ENCODE data around the gene NAA80. TPM values are rescaled to one million over a fixed set of nuclear protein-coding genes. Genes with fewer than 3 reads are reported as not detected.
A peak's percentile ranks its signal among the peaks of the same experiment; 100 is the strongest.
"Not testable (repeated sequence)": the region's sequence is repeated elsewhere in the genome, so short reads cannot be mapped to it uniquely, and the experiment has no call there.

Gene NAA80
- total RNA-seq, 1 donor from 2014 or later: 20.1 TPM

DNA sequence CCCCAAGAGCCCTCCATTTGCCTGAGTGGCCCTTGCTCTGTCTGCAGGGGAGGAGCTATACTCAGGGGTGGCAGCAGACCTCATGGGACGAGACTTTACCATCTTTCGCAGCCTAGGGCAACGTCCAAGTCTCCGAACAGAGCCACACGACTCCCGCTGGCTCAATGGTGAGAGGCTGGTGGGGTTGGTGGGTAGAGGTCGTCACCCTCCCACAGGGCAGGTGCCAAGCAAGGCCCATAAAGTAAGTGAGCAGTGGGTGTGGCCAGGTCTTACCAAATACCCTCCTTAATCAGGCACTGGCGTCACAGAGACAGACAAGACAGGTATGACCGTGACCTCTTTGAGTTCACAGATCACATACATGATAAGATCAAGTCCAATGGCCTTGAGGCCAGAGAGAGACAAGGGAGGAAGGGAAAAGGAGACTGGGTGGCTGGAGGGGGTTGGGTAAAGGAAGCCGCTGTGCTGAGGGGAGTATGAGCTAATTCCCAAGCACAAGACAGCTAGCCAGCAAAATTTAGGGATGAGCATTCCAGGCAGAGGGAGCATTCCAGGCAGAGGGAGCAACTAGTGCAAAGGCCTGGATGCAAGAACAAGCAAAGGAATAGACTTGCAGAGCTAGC, 27.8 kb downstream of the NAA80 start:
- DNase-seq (ENCODE audit: low read depth): no peak

DNA sequence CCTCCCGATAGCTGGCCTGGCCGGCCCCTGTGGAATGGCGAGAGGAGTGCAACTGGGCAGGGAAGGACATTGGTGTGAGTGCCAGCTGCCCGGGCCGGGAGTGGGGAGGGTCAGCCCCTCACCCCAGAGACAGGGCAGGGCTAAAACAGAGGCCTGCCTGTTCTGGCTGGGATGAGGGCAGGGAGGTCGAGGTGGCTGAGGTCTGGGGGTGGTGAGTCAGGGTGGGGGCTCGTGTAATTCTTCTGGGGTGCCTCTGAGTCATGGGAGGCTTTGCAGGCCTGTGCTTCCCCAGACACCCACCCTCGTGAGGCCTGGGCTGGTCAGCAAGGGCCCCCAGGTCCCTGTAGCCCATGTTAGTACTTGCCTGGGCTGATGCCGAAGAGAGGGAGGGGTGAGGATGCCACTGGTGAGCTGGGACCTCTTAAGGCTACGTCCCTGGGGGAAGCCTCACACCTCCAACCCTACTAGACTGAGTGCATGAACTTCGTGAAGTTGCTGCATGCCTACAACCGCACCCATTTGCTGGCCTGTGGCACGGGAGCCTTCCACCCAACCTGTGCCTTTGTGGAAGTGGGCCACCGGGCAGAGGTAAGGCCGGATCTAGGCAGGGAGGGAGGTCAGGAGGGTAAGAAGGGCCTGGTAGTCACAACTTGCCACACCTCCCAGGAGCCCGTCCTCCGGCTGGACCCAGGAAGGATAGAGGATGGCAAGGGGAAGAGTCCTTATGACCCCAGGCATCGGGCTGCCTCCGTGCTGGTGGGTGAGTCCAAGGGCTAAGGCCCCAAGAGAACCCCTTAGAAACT, 28.6 kb downstream of the NAA80 start:
- DNase-seq (ENCODE audit: low read depth): peak; percentile 51

DNA sequence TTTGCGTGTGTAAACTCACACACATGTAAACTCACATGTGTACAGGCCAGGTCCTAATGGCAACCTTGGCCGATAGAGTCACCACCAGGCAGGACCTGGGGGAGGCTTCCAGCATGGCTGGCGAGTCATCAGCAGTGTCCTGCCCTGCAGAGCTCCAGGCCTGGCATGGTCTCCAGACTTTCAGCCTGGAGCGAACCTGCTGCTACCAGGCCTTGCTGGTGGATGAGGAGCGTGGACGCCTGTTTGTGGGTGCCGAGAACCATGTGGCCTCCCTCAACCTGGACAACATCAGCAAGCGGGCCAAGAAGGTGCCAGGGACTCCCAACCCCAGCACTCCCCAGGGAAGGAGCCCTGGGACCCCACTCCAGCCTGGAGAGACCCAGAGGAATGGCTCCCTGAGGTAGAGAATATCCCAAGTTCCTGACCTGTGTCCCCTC, 29.2 kb downstream of the NAA80 start:
- peak; percentile 67 for DNase-seq (ENCODE audit: low read depth)

DNA sequence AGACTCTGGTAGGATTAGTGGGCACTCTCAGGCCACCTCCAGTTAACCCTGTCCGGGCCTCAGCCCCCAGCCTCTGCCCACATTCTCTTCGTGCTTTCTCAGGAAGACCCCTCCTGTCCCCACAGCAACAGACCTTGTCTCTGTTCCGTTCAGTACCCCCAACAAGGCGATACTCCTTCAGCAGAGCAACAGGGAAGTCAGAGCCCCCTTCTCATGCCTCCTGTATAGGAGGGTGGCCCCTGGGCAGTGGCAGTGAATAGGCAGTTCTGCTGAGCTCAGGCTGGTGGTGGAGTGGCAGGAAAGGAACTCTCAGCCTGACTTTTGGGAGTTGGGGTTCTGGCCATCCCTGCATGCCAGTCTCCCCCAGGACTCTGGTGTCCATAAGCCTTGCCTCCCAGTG, 29.7 kb downstream of the NAA80 start:
- DNase-seq (ENCODE audit: low read depth): no peak

DNA sequence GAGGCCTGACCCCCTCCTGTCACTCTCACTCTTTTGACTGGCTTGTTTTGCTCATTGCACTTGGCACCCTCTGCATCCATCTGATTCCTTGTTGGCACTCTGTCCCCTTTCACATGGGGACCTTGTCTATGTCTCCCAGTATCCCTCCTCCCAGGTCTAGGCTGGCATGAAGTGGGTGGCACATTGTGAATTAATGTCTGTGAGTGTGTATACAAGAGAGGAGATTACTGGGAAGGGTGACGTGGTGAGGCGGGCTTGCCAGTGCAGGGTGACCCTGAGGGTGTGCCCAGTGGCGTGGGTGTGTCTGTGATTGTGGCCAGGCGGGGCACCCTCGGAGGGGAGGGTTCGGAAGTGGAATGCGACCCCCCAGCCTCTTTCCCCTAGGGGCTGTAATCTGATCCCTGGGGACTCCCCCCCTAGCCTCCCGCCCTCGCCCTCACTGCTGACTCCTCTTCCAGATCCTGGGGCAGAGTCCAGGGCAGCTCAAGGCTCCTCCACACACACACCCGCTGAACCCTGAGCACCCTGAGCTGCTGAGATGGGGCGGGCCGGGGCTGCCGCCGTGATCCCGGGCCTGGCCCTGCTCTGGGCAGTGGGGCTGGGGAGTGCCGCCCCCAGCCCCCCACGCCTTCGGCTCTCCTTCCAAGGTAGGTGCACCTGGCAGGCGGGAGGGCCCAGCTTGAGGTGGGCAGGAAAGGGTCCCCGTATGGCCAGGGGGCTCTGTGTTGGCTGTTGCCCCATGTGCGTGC, 30.3 kb downstream of the NAA80 start, which contains the start of gene SEMA3B:
TSS of gene SEMA3B (plus strand) at position 445 of the 749 bp plus-strand sequence. CDS start at position 539, 94 bp downstream.
- DNase-seq (ENCODE audit: low read depth): peak; percentile 65

DNA sequence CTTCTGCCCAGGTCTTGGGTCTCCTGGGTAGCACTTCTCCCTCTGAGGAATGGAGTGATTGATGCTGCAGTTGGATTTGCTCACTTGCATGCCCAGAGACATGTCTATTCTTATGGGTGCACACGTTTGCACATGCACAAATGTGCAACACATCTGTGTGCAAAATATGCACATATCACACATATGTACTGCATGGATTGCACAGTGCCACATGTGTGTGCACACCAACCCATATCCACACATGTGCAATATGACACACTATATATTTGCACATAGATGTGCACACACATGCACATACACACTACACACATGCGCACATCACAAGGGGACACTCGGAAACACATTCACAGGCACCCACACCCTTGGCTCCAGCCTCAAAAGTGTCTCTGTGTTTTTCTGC, 30.9 kb downstream of the NAA80 start:
- DNase-seq (ENCODE audit: low read depth): no peak

DNA sequence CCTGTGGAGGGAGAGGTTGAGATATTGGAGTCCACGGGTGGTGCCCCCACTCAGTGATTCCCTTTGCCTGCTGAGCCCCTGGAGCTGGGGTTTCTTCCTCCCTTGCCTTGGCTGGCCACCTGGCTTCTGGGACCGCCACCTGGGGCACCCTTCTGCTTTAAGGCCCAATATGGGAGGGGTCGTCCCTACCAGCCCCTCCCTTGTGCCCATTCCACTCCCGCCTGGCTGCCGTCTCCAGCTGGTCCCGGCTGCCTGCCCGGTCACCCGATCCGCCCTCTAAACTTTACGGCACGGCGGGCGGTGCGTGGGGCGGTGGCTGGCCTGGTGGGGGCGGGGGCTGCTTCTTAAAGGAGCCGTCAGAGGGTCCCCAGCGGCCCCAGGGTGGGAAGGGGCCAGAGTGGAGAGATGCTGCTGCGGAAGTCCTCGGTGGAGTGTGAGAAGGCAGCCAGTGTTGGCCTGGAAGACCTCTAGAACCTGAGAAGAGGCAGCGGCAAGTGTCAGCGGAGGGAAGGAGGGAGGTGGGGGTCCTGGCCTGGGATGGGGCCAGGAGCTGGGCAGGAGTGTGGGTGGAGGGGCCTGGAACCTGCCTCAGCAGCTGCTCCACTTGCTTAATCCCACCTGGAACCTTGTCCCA, 31.8 kb downstream of the NAA80 start:
- DNase-seq (ENCODE audit: low read depth): peak; percentile 69

DNA sequence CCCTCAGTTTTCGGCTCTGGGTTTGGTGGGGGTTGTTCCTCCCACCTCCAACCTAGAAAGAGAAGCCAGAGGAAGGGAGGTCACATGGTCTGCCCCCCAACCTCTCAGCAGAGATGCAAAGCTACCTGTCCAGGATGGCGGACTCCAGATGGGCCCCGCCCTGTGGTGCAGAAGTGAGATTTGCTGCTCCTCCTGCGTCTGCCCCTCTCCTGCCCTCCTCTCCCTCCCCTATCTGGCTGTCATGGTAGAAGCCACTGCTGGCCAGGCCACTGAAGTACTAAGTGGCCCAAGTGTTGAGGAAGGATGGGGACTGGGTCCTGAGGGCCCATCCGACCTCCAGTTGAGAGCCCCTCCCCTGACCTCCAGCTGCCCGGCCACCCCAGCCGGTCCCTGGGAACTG, 32.4 kb downstream of the NAA80 start:
- no peak for DNase-seq (ENCODE audit: low read depth)

DNA sequence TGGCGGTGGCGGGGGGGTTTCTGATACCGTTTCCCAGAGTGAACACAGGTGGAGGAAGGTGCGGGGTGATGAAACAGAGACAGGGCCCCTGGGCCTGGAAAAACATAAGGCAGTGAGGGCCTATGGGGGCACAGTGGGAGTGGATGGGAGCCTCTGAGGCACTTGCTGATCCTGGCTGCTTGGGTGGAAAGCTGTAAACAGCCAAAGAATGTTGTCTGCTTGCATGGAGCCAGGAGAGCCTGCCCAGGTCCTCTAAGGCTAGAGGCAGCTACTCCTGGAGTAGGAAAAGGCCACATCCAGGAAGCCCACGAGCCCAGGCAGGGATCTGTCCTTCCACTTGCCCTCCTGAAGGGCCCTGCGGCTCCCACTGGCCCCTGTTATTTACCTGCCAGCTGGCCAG, 33.2 kb downstream of the NAA80 start:
- DNase-seq (ENCODE audit: low read depth): no peak

DNA sequence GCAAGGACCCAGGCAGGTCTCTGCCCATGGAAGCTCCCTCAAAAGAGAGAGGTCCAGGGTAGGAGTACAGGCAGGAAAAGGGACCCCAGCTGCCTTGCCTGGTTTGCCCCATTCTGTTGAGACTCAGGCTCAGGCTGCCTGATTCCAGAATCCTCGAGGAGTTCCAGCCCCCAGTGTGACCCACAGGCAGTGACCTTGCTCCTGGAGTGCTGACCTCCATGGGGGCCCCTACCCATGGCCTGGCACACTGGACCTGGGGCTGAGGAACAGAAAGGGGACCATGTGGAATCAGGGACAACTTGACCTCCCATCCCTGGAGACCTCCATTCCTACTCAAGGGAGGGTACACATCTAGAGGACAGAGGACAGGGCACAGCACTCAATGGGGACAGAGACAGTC, 33.6 kb downstream of the NAA80 start:
- DNase-seq (ENCODE audit: low read depth): no peak

DNA sequence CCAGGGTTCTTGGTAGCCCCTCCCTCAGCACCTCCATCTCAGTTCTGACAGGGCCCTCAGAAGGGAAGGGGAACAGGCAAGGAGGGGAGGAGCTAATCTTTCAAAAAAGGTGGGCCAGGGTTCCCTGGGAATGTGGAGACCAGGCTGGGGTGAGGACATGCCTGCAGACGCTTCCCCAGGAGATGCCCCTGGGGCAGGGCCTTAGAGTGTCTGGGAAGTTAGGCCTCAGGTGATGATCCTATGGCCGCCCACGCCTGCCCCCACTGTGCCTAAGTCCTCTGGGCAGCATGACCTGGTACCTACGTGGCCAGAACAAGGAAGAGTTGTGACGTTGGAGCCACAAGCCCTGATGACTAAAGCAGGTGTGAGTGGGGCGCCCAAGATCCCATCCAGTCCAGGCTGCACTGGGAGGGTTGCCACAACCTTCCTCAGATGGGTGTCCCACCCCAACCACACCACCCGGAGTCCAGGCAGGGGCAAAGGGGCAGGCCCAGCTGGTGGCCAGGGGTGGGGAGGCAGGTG, 34.2 kb downstream of the NAA80 start:
- DNase-seq (ENCODE audit: low read depth): peak; percentile 58

DNA sequence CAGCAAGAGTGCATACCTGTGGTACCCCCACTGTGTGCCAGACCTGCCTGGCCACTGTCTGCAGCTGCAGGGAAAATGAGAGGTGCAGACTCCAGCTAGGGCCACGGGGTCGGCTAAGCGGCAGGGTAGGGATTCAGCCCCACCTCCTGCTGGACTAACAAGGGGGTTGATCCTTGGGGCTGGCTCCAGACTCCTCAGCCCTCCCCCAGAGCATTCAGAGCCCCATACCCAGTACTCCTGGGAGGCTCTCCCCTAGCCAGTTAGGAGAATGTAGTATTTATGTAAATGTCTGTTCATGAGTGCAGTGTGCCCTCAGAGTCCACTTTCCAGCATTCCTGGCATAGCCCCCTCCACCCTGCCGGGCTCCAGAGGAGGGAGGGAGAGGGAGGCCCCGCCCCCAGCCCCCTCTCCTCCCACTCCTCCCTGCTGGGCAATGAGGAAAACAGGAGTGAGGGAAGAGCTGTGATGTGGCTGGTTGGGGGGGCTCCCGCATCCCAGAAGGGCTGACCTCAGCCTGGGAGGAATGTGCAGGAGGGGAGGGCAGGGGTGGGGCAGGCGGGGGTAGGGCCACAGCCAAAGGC, 34.7 kb downstream of the NAA80 start:
- peak; percentile 93 for DNase-seq (ENCODE audit: low read depth)

DNA sequence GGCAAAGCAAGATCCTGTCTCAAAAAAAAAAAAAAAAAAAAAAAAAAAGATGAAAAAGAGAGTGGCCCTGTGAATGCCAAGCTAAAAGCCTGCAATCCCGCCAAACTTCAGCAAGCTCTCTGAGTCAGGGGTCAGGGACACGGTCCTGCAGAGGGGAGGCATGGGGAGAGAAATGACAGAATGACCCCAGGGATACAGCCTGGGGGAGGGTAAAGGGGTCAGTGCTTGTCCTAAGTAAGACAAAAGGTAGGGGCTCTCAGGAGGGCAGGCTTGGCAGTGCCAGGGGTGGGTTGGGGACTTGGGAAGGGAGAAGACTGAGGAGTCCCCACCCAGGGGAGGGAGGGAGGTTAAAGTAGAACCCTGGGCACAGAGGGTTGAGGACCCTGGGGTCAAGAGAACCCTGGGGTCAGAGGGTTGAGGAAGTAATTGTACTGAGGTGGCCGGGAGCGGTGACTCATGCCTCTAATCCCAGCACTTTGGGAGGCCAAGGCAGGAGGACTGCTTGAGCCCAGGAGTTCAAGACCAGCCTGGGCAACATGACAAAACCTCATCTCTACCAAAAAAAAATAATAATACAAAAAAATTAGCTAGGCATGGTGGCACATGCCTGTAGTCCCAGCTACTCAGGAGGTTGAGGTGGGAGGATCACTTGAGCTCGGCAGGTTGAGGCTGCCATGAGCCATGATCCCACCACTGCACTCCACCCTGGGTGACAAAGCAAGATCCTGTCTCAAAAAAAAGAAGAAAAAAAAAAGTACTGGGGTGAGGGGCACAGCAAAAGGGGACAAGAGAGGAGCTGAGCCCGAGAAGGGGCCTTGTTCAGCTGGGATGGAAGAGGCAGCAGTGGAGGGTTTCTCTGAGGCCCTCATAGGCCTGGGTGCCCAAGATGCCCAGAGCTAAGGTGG, 35.5 kb downstream of the NAA80 start:
- DNase-seq (ENCODE audit: low read depth): no peak

DNA sequence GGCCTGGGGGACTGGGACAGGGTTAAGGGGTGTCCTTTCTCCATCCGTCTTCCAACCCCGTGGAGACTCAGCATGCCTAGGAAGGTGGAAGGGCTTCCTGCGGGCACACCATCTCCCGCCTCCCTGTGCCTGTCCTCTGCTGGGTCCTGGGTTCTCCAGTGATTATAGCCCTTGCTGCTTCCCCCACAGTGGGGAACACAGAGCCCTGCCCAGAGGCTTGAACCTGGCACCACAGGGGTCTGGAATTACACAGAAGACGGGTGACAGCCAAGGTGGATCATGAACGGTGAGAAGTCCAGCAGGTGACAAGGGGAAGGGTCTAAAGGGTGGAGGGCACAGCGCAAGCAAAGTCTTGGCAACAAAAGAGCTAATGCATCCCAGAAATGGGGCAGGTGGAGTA, 36.4 kb downstream of the NAA80 start:
- no peak for DNase-seq (ENCODE audit: low read depth)

DNA sequence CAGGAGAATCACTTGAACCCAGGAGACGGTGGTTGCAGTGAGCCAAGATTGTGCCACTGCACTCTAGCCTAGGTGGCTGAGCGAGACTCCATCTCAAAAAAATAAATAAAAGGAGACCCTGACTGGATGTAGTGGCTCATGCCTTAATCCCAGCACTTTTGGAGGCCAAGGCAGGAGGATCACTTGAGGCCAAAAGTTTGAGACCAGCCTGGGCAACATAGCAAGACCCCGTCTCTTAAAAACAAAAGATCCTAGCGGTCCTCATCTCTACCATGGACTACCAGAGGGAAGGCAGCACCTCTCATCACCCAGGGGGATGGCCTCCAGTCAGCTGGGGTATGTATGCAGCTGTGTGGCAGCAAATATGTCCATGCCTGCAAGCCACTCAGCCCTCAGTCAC, 37.0 kb downstream of the NAA80 start:
- DNase-seq (ENCODE audit: low read depth): not testable (repeated sequence)

DNA sequence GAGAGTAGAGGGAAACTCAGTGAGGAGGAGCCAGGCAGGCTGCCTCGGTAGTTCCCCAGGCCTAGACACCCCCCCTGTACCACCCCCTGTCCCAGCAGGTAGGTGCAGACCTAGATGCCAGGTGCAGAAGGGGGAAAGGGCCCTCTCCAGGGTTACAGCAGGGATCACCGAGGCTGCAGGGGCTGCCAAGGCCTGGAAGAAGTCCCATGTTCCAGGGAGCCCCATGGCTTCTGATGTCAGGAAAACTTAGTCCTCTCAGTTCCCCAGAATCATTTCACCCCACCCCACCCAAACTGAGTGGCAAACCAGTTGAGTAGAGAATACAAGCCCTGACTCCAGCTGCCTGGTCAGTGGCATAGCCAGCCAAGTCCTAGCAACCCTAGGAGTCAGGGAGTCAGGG, 37.7 kb downstream of the NAA80 start:
- DNase-seq (ENCODE audit: low read depth): no peak

DNA sequence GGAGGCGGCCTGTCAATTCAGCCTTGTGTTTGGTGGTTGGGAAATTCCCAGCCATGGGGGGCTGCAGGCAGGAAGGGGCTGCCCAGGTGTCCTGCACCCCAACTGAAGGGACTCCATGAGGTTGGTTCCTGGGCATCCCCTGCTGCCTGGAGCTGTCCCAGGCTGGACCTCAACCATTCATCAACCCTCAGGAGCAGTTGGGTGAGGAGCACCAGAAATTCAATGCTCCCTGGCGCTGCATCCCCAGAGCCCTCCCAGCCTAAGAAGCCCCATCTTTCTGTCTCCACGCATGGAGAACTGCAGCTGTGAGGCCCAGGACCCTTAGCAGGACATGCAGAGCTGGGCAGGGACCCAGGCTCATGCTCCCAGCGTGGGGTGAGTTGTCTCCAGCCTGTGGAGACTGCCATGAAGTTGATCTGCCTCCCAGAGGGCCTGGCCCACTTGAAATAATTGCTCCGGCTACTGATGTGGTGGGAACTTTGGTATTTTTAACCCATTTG, 38.2 kb downstream of the NAA80 start:
- no peak for DNase-seq (ENCODE audit: low read depth)

DNA sequence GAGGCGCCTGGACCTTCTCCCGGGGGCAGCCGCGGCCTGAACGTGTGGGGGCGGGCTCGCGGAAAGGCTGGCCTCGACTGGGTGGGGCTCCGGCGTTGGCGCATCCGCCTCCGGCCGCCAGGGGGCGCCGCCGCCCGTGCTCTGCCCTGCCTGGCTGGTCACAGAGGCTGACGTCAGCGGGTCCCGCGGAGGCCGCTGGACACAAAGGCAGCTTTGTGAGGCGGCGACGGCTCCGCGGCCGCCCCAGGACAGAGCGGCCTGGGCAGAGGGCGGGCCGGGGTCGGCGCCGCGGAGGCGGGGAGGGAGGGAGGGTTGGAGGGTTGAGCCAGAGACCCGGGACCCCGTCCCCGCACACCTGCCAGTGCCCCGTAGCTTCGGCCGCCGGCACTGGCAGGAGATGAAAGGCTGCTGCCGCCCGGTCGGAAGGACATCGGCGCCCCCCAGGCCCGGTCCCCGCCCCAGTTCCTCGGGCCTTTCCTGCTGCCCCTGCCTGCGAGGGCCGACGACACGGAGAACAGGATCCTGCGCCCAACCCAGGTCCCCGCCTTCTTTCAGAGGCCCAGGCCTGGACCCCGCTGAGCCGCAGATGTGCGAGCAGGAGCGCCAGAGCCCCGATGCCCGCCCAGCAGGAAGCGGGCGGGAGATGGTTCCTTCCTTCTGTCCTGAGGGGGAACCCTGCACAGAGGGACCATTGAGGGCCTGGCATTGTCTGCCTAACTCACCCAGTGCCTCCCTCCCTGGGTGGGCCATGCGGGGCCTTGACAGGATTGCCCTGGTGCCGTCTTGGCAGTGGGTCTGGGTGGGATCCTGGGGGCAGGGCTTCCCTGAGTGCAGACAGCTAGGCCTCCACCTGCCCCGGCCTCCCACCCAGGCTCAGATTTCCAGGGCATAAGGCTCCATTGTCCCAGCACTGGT, 38.9 kb downstream of the NAA80 start:
- peak; percentile 91 for DNase-seq (ENCODE audit: low read depth)
